ENCODE measurements around the gene RASSF10. TPM values are rescaled to one million over a fixed set of nuclear protein-coding genes. Genes with fewer than 3 reads are reported as not detected.

RASSF10 gene
- total RNA-seq, 1 experiment from 2014 or later: 2.4 TPM

GRCh38 chr11:12983336-12983735 is 25.8 kb upstream of the RASSF10 start:
- H3K4me2 ChIP-seq (ENCODE audit: insufficient read depth, insufficient read length, low read length): no peak overlapping the region
- H3K27me3 Mint-ChIP-seq (ENCODE audit: low read depth): peaks cover 10% of the 10 kb centered on the region
- H2BK15ac ChIP-seq (ENCODE audit: low read depth, low read length): no peak overlapping the region
- H4K8ac ChIP-seq (replicated peaks; ENCODE audit: insufficient read length, low read depth, low read length): no peak overlapping the region
- WGBS (ENCODE audit: extremely low coverage, insufficient read length, low lambda C conversion rate): no CpG with 5 or more reads among the region's 7 CpGs
- no peak for TF ChIP-seq CTCF (conservative IDR thresholded peaks at IDR 0.05)
- H4K5ac ChIP-seq (ENCODE audit: insufficient read length, low read depth, low read length): no peak overlapping the region
- H2AFZ ChIP-seq (ENCODE audit: low read length): no peak overlapping the region
- DNase-seq: no peak
- no peak overlapping the region for H3T11ph ChIP-seq (ENCODE audit: low read length)
- no peak overlapping the region for H2AK5ac ChIP-seq (ENCODE audit: insufficient read length, low read length)
- no peak overlapping the region for H3K23ac ChIP-seq (ENCODE audit: insufficient read length, low read depth, low read length)
- no peak overlapping the region for H4K91ac ChIP-seq (ENCODE audit: insufficient read length, low read depth, low read length)
- H3K9me3 ChIP-seq (ENCODE audit: control insufficient read depth, low read depth, low read length): no peaks in the 10 kb centered on the region
- no peaks in the 10 kb centered on the region for H3K23me2 ChIP-seq (ENCODE audit: insufficient read length, low read depth, low read length, poor library complexity, severe bottlenecking)
- H4K20me1 ChIP-seq (ENCODE audit: control insufficient read depth, insufficient read depth, insufficient read length): no peaks in the 10 kb centered on the region
- no peak overlapping the region for H2BK12ac ChIP-seq (ENCODE audit: insufficient read length, low read depth, low read length)
- H3K4ac ChIP-seq (ENCODE audit: low read depth, low read length): no peak overlapping the region
- H3K27me3 ChIP-seq (ENCODE audit: insufficient read depth, low read length): no peaks in the 10 kb centered on the region
- peaks cover 14% of the 10 kb centered on the region in 2 experiments for H3K4me1 Mint-ChIP-seq
- no peak overlapping the region for H2BK120ac ChIP-seq (ENCODE audit: low read depth, low read length, poor library complexity, severe bottlenecking)
- no peak overlapping the region for H2BK5ac ChIP-seq (ENCODE audit: insufficient read length, low read length)
- no peak overlapping the region for H3K56ac ChIP-seq (ENCODE audit: insufficient read length, low read depth, low read length)
- H3K18ac ChIP-seq (ENCODE audit: insufficient read length, low read depth, low read length): no peak overlapping the region
- no peak overlapping the region for H2BK20ac ChIP-seq (ENCODE audit: low read depth, low read length, poor library complexity, severe bottlenecking)
- no peak overlapping the region for H3K14ac ChIP-seq (ENCODE audit: insufficient read depth, low read length)
- H3K27ac Mint-ChIP-seq: no peak overlapping the region; a peak in 1 of 7 replicates
- no peaks in the 10 kb centered on the region for H3K79me1 ChIP-seq (ENCODE audit: insufficient read depth, low read depth, low read length, poor library complexity, severe bottlenecking)
- H3K36me3 Mint-ChIP-seq (ENCODE audit: insufficient read depth in 1 of 3, low read depth in 3 of 3): no peaks in the 10 kb centered on the region
- no peaks in the 10 kb centered on the region; a peak in 1 of 5 replicates for H3K9me3 Mint-ChIP-seq
- H3K27ac ChIP-seq (ENCODE audit: insufficient read length, low read depth, low read length): no peak overlapping the region
- no peaks in the 10 kb centered on the region for H3K4me1 ChIP-seq (ENCODE audit: insufficient read depth, low read length)
- H3K4me3 Mint-ChIP-seq: no peak overlapping the region
- H3K79me2 ChIP-seq (ENCODE audit: insufficient read depth, low read length): no peaks in the 10 kb centered on the region
- no peak overlapping the region for H3K9ac ChIP-seq (ENCODE audit: extremely low read depth, insufficient read length, low read length)

Data from H9 (cell line).